ENCODE data around the gene PLEKHM1. TPM values are rescaled to one million over a fixed set of nuclear protein-coding genes. Genes with fewer than 3 reads are reported as not detected.
"Not testable (repeated sequence)": the region's sequence is repeated elsewhere in the genome, so short reads cannot be mapped to it uniquely, and the experiment has no call there.

Gene PLEKHM1
- total and polyA plus RNA-seq, 2 experiments from 2014 or later, result 18.4 to 23.8 TPM

DNA sequence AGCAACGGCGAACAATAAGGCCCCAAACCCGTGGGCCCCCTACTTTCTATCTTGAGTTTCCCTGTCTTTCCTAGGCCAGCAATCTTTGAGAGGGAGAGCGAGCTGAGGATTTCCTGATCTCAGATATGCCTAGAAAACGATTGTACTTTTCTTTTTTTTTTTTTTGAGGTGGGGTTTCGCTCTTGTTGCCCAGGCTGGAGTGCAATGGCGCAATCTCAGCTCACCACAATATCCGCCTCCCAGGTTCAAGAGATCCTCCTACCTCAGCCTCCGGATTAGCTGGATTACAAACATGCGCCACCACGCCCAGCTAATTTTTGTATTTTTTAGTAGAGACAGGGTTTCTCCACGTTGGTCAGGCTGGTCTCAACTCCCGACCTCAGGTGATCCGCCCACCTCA is 42.9 kb downstream of the PLEKHM1 start:
- H3K79me2 ChIP-seq; H3K36me3 ChIP-seq (replicated peaks; ENCODE audit: insufficient read depth, low read depth); DNase-seq (ENCODE audit: low spot score); H3K27me3 ChIP-seq; H2AFZ ChIP-seq; H3K4me1 ChIP-seq (ENCODE audit: insufficient read depth); H3K4me2 ChIP-seq; H3K4me3 ChIP-seq; H3K27ac ChIP-seq; H3K9me2 ChIP-seq (replicated peaks; ENCODE audit: insufficient read depth); H3K9me3 ChIP-seq (ENCODE audit: low read depth); H4K20me1 ChIP-seq (ENCODE audit: insufficient read depth, poor library complexity, severe bottlenecking): not testable (repeated sequence)
- WGBS (ENCODE audit: low lambda C conversion rate, missing lambda C conversion rate), result 84% methylated on average over 13 of the region's 14 CpGs

DNA sequence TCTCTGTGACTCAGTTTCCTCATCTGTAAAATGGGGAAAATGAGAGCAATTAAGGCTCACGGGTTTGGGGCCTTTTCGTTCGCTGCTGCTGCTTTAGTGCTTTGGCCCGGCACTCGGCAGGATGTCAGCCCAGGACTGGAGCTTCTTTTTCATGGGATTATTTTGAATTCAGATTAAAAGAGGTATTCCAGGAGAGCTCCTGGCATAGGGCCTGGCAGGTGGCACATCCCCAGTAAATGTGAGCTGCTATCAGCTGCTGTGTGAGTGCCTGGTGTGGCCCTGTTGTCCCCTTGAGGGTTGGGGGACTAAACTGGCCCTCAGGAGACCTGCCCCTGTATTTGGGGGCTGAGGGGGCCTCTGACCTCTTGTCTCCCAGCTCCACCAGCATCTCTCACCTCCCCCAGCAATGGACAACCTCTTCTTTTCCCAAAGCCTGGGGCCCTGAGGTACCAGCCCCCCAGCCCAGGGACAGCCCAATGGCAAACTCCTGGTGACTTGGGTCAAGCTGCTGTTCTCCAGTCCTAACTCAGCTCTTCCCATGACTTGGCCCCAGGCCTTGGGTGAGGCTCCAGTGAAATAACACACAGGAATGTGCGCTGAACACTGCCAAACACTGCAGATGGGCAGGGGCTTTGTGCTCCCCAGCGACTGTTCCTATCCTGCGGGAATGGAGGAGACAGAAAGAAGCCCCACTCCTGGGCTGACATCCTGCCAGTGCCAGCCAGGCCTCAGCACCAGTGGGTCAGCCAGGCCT is 43.5 kb downstream of the PLEKHM1 start:
- H3K79me2 ChIP-seq; DNase-seq (ENCODE audit: low spot score); H3K4me2 ChIP-seq; H3K27me3 ChIP-seq; H3K9me2 ChIP-seq (replicated peaks; ENCODE audit: insufficient read depth); H3K9me3 ChIP-seq (ENCODE audit: low read depth); H3K36me3 ChIP-seq (replicated peaks; ENCODE audit: insufficient read depth, low read depth); H3K4me3 ChIP-seq; H3K27ac ChIP-seq; H3K4me1 ChIP-seq (ENCODE audit: insufficient read depth); H2AFZ ChIP-seq; H4K20me1 ChIP-seq (ENCODE audit: insufficient read depth, poor library complexity, severe bottlenecking): not testable (repeated sequence)
- WGBS (ENCODE audit: low lambda C conversion rate, missing lambda C conversion rate), result 97% methylated on average over 8 of the region's 8 CpGs

DNA sequence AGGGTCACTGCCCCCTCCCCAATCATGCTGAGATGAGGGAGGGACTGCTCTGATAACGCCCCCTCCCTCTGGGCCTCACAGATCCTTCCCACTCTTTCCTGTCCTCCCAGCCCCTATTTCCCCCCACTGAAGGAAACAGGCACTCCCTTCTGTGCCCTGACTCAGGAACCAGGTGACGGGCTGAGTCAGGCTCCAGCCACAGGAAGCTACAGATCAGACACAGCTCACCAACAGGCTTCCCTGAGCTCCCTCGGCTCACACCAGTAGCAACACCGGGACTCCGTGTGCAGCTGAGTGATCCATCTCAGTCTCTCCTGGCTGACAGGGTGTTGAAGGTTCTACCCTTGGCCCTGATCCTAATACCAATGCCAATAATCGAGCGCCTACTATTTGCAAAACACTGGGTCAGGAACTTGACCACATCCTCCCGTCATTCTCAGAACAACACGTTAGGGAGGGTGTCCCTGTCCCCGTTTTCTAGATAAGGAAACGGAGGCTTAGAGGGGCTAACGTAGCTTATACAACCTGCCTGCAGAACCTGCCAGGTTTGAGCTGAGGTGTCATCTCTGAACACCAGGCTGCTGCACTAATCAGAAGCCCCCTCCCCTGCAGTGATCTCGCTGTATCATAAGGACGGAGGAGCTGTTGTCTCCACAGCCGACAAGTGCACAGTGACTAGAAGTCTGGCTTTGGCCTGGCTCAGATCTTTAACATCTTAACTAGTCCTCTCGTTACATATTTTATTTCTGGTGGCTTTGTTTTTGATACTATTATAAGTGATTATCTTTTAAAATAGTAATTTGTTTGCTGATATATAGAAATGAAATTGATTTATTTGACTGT is 44.4 kb downstream of the PLEKHM1 start:
- H2AFZ ChIP-seq; H3K79me2 ChIP-seq; H3K27ac ChIP-seq; H4K20me1 ChIP-seq (ENCODE audit: insufficient read depth, poor library complexity, severe bottlenecking); H3K9me2 ChIP-seq (replicated peaks; ENCODE audit: insufficient read depth); H3K4me3 ChIP-seq; H3K9me3 ChIP-seq (ENCODE audit: low read depth); H3K4me2 ChIP-seq; H3K27me3 ChIP-seq; H3K4me1 ChIP-seq (ENCODE audit: insufficient read depth); DNase-seq (ENCODE audit: low spot score); H3K36me3 ChIP-seq (replicated peaks; ENCODE audit: insufficient read depth, low read depth): not testable (repeated sequence)
- 76% methylated on average over 15 of the region's 16 CpGs for WGBS (ENCODE audit: low lambda C conversion rate, missing lambda C conversion rate)

DNA sequence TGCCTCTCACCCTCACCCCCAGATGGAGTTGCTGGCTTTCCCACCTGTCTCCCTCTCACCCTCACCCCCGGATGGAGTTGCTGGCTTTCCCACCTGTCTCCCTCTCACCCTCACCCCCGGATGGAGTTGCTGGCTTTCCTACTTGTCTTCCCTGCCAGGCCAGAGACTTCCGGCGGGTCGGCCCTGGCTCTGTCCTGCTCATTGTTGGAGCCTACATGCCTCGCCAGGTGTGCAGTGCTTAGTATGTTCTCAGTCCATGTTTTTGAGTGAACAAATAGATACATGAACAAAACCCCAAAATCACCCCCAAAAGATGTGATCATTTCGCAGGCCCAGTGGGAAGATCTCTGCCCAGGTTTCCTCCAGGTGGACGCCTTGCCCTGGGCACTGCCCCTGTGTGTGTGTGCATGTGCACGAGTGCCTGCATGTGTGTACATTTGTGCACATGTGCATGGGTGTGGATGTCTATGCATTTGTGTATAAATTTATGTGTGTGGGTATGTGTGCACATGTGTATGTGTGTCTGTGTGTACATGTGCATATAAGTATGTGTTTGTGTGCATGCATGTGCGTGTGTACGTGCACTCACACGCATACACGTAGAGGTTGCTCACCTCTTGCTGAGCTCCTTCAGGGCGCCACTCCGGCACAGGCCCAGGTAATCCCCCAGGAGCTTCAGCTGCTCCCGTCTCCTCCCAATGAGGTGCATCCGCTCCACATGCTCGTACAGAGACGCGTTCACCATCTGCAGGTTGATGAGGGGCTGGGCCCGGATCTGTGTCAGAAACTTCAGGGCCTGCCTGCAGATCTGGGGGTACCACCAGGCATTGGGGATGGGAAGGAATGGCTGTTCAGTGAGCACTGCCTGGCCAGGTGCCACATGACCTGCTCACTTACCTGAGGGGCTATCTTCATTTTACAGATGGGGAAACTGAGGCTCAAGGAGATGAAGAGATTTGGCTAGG is 45.4 kb downstream of the PLEKHM1 start:
- not testable (repeated sequence) for H2AFZ ChIP-seq; H3K36me3 ChIP-seq (replicated peaks; ENCODE audit: insufficient read depth, low read depth); H3K4me2 ChIP-seq; H3K9me3 ChIP-seq (ENCODE audit: low read depth); H4K20me1 ChIP-seq (ENCODE audit: insufficient read depth, poor library complexity, severe bottlenecking); H3K79me2 ChIP-seq; H3K4me1 ChIP-seq (ENCODE audit: insufficient read depth); DNase-seq (ENCODE audit: low spot score); H3K9me2 ChIP-seq (replicated peaks; ENCODE audit: insufficient read depth); H3K27ac ChIP-seq; H3K4me3 ChIP-seq; H3K27me3 ChIP-seq
- WGBS (ENCODE audit: low lambda C conversion rate, missing lambda C conversion rate), result 95% methylated on average over 21 of the region's 21 CpGs

DNA sequence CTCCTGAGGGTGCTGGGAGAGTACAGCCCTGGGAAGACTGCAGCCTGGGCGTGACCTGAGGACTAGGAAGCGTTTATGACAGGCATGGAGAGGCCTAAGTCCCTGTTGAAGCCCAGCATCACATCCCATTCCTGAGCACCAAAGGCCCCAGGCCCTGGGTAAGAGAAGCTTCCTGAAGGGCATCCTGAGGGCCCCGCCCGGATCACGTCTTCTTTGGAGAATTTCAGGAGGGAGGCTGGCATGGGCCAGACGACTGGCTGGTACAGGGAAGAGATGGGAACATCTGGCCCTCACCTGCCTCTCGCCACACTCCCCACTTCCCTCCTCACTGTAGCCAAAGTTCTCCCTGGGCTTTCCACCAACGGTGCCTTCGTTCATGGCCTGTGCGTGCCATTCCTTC is 46.2 kb downstream of the PLEKHM1 start:
- H3K27ac ChIP-seq; H3K9me2 ChIP-seq (replicated peaks; ENCODE audit: insufficient read depth); DNase-seq (ENCODE audit: low spot score); H3K36me3 ChIP-seq (replicated peaks; ENCODE audit: insufficient read depth, low read depth); H4K20me1 ChIP-seq (ENCODE audit: insufficient read depth, poor library complexity, severe bottlenecking); H3K27me3 ChIP-seq; H3K79me2 ChIP-seq; H2AFZ ChIP-seq; H3K4me3 ChIP-seq; H3K4me1 ChIP-seq (ENCODE audit: insufficient read depth); H3K9me3 ChIP-seq (ENCODE audit: low read depth); H3K4me2 ChIP-seq: not testable (repeated sequence)
- 95% methylated on average over 10 of the region's 10 CpGs for WGBS (ENCODE audit: low lambda C conversion rate, missing lambda C conversion rate)

DNA sequence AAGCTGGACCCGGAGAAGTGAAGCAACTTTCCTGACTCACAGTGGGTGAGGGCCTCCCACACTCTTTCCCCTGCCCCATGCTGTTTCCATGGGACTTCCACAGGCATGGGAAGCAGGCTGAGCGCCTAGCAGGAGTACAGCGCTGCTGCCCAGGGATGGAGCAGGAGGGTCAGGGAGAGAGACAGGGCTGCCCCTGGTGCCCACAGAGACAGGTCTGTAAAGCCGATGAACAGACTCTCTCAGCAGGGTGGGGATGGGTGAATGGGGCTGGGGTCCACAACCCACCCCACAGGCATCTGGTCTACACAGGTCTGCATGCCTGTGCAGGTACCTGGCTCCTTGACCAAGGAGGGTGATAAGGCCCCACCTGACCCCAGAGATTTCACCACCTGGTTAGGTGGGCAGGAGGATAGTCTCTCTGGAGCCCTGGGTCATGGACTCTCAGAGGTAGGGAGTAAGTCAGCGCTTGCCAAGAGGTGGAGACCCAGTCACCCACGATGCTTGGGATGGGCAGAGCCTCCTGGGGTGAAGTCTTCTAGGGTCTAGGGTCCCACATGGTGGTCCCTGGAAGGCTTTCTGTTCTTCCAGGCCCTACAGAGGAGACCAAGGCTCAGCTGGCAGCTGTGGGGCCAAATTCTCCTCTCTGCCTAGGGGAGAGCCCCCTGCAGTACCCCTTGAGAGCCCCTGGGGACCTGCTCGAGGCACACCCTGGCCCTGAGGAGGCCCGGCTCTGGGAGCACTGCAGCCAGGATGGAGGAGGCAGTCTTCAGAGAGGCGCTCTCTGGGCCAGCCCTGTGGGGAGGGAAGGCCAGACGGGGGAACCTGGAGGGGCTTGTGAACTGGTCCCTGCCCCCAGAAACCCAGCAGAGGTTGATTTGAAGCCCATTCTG is 46.9 kb downstream of the PLEKHM1 start:
- not testable (repeated sequence) for H4K20me1 ChIP-seq (ENCODE audit: insufficient read depth, poor library complexity, severe bottlenecking); H3K4me1 ChIP-seq (ENCODE audit: insufficient read depth); H2AFZ ChIP-seq; H3K4me3 ChIP-seq; H3K9me2 ChIP-seq (replicated peaks; ENCODE audit: insufficient read depth); H3K27me3 ChIP-seq; H3K36me3 ChIP-seq (replicated peaks; ENCODE audit: insufficient read depth, low read depth); H3K4me2 ChIP-seq; H3K9me3 ChIP-seq (ENCODE audit: low read depth); H3K27ac ChIP-seq; DNase-seq (ENCODE audit: low spot score); H3K79me2 ChIP-seq
- WGBS (ENCODE audit: low lambda C conversion rate, missing lambda C conversion rate), result 95% methylated on average over 8 of the region's 10 CpGs
